Kidney epithelial cell (primary cell): ENCODE data around the gene SRGAP2B. TPM values are rescaled to one million over a fixed set of nuclear protein-coding genes. Genes with fewer than 3 reads are reported as not detected.
"Not testable (repeated sequence)": the region's sequence is repeated elsewhere in the genome, so short reads cannot be mapped to it uniquely, and the experiment has no call there.

Experiments used
- DNase-seq: peaks from one replicate; pipeline ENCODE4 v3.0.0-alpha.2; 2010; ENCODE audit warnings: low read depth
- H3K27me3 ChIP-seq: 2 replicates; pipeline ENCODE4 v1.6.0; 2011; ENCODE audit warnings: low read length; ENCODE audit not compliant: control insufficient read depth, insufficient read depth
- H3K36me3 ChIP-seq: 2 replicates; pipeline ENCODE4 v1.5.1; 2011; ENCODE audit warnings: low read length; ENCODE audit not compliant: control insufficient read depth, insufficient read depth
- H3K4me3 ChIP-seq: 2 replicates; pipeline ENCODE4 v1.5.1; 2011; ENCODE audit warnings: low read depth, mild to moderate bottlenecking, control low read depth, low read length
- total RNA-seq: library from RNA; depleted of rRNA; stranded (reverse); fragments of >200 nt; gene quantifications from 2 replicates; pipeline ENCODE4 v1.2.3, GENCODE V29; 2015

The SRGAP2B gene
- total RNA-seq, result 11.4 and 16.9 TPM in 2 replicates

DNA sequence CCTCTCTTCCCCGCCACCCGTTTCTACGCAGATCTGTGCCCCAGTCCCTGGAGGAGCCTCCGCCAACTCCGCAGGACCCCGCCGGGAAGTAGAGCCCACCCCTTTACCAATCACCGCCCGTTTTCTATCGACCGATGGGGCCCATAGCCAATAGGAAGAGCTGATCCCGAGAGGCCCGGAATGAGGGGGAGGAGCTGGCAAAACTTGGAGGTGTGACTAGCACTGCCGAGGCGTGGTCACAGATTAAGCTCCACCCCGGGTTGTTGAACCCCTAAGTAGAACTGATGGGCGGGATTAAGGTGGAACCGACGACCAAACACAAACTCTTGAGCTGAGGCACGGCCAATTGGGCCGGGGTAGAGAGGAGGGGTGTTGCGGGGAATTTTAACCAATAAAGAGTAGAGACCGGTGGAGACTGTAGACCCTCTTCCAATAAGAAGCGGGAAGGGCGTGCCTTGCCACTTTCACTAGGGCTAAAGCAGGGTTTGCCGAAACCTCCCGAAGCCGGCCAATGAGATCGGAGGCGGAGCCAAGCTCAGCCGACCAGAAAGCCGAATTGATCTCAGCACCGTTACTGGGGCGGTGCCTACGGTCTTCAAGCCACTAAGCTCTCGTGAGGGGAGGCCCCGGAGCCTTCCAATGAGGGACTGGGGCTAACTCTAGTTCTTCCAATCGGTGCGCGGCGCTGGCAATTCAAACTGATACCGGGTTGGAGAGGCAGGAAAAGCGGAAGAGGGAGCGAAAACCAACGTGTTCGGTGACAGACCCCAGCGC is at the start of gene SRGAP2B, which contains the start of gene FAM72D:
SRGAP2B (minus strand) TSS at position 45 of the 774 bp plus-strand sequence. CDS start 2,427 bp downstream, outside the sequence.
FAM72D (plus strand) TSS at position 691 of the 774 bp plus-strand sequence. CDS start 874 bp downstream, outside the sequence.
- not testable (repeated sequence) for DNase-seq, H3K36me3 ChIP-seq, H3K27me3 ChIP-seq
- peak within 1 kb of the TSS; percentile 45 for H3K4me3 ChIP-seq

DNA sequence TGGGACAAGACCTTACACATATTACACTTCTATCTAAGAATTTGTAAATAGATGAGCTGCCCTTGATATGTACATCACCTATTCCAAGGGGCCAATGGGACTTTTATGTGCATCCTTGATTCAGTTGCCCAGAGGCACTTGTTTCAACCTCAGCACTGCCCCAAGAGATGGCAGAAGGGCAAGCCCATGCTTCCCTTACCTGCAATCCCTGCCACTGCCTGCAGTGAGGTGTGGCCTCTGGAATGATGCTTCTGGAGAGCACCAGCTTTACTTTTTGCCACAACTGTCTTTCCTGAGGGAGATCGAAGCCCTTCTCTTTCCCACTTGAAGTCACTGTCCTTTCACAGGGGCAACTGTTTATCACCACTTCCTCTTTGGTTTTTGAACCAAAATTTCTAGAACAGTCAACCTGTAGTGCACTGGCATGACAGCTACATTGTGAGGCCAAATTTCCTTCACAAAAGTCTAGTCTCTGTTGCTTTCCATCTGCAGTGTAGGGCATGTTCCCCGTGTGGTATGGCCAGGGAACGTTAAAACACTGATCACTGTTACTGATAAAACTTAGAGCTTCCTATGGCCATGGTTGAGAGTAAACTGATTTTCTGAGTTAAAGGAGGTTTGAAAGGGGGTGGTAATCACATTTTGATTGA is 49.3 kb upstream of the SRGAP2B start:
- H3K27me3 ChIP-seq, H3K36me3 ChIP-seq, H3K4me3 ChIP-seq, DNase-seq: not testable (repeated sequence)

DNA sequence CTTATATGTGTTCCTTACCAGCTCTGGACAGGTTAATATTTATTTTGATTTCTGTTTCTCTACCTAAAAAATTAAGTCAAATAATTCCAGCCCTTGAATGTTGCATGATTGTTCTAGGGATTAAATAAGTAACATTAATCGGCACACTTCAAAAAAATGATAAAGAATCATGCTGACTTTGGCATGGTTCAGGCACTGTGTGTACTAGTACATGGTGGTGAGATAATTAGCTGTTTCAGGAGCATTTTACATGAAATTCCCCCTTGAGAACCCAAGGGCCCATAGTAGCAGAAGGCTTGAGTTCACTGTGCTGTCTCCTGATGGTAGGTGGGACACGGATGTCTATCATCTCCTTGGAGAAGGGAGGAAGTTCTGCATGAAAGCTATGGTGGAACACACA is 45.4 kb upstream of the SRGAP2B start:
- not testable (repeated sequence) for H3K4me3 ChIP-seq, H3K27me3 ChIP-seq, H3K36me3 ChIP-seq, DNase-seq

DNA sequence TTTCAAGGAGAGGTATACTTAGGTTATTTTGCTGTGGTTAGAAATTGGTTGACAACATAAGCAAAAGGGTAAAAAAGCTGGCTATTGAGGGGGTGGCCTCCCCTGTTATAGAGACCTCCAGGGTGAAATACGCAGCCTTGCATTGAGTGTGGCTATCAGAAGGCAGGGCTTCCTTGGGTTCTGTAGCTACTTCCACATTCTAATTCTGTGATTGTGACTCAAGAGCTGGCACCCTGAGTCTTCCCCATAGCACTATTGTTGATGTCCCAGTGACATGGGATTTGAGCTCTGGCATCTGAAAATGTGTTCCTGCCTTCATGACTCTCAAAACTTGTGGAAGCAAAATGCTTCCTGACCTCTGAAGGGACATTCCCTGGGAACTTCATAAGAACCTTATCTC is 39.3 kb upstream of the SRGAP2B start:
- H3K4me3 ChIP-seq, H3K27me3 ChIP-seq, H3K36me3 ChIP-seq, DNase-seq: not testable (repeated sequence)

DNA sequence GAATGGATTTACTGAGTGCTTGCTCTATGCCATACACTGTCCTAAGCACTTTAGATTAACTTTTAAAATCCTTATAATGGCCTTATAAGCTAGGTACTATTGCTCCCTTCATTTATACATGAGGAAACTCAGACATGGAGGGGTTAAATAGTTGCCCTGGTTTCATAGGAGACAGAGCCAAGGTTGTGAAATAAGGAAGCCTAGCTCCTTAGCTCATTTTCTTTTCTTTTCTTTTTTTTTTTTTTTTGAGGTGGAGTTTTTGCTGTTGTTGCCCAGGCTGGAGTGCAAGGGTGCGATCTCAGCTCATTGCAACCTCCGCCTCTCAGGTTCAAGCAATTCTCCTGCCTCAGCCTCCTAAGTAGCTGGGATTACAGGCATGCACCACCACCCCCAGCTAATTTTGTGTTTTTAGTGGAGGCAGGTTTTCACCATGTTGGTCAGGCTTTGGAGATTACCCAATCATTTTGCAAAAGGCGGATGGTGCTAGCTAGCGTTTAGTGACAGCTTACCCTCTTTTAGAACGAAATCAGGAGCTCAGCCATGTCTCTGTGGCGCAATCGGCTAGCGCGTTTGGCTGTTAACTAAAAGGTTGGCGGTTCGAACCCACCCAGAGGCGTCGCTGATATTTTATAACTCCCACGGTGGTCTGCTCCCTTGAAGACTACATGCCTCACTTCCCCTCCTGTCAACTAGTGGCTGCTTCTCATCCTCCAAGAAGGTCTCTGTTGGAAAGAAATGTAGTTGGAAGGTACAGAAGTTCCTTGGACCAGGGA is 33.8 kb upstream of the SRGAP2B start:
- not testable (repeated sequence) for DNase-seq

DNA sequence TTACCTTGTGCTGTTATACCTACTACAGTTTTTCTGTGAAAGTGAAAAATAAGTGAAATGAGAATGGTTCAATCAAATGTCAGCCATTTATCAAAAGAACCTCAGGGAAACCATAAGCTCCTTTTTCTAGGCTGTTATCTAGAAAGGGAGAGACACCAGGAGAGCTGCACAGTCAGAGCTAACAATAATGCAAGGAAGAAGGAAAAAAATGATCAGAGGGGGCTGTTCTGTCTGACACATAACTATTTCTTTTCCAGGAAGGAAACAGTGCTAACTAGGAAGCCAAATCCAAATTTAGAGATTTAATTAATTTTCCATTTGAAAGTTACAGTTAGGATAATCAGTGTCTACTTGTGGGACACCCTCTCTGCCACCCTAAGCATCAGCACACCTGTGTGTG is 32.0 kb upstream of the SRGAP2B start:
- DNase-seq, H3K27me3 ChIP-seq, H3K4me3 ChIP-seq, H3K36me3 ChIP-seq: not testable (repeated sequence)

More for the DNA sequence above, 33.8 kb upstream of the SRGAP2B start:
- H3K4me3 ChIP-seq, H3K36me3 ChIP-seq, H3K27me3 ChIP-seq: not testable (repeated sequence)

DNA sequence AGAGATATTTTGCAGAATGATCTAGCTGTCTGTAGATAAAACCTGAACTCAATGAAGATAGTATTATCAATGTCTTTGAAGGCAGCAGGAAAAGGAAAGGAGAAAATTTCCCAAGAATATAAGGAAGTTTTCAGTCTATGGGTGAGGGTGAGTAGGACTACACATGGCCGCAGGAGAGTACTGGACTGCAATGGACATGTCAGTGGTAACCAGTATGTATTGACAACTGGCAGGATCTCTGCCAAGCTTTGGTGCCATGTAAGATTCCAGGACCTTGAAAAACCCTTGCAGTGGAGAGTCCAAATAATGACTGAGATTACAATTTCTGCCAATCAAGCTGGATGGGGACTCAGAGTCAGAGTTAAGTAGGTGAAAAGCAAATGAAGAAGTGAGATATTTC is 30.0 kb upstream of the SRGAP2B start:
- not testable (repeated sequence) for H3K27me3 ChIP-seq, DNase-seq, H3K4me3 ChIP-seq, H3K36me3 ChIP-seq

DNA sequence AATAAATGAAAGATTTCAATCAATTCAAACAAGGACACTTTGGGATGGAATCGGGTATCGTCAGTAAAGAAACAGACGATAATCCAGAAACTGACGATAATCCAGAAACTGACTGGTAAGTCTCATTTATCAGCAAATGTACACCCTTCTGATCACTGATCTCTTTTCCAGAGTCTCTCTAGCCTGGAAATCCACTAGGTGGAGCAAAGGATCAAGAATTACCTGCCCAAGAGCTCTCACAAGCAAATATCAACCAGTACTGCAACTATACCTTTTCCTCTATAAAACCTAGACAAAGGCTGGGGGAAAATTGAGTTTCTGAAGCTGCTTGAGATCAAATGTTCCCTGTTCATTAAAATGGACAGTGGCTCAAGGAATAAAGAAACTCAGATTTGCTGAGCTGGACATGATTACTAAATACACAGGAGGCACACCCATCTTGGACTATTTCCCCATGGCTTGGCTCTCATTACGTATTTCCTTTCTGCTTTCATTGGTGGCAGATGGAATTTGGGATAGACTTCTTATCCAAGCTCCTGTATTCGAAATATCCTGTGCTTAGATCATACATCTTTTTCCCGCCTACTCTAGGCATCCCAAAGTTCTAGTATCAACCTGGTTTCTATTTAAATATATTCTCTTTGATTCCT is 29.0 kb upstream of the SRGAP2B start:
- H3K36me3 ChIP-seq, H3K27me3 ChIP-seq, H3K4me3 ChIP-seq, DNase-seq: not testable (repeated sequence)

DNA sequence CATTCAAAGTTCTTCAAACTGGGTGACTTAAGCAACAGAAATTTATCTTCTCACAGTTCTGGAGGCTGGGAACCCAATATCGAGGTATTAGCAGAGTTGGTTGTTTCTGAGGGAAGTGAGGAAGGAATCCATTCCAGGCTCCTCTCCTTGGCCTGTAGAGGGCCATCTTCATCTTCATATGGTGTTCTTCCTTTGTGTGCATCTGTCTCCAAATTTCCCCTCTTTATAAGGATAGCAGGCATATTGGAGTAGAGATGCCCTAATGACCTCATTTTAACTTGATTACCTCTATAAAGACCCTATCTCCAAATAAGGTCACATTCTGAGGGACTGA is 27.9 kb upstream of the SRGAP2B start:
- not testable (repeated sequence) for DNase-seq, H3K36me3 ChIP-seq, H3K27me3 ChIP-seq, H3K4me3 ChIP-seq

DNA sequence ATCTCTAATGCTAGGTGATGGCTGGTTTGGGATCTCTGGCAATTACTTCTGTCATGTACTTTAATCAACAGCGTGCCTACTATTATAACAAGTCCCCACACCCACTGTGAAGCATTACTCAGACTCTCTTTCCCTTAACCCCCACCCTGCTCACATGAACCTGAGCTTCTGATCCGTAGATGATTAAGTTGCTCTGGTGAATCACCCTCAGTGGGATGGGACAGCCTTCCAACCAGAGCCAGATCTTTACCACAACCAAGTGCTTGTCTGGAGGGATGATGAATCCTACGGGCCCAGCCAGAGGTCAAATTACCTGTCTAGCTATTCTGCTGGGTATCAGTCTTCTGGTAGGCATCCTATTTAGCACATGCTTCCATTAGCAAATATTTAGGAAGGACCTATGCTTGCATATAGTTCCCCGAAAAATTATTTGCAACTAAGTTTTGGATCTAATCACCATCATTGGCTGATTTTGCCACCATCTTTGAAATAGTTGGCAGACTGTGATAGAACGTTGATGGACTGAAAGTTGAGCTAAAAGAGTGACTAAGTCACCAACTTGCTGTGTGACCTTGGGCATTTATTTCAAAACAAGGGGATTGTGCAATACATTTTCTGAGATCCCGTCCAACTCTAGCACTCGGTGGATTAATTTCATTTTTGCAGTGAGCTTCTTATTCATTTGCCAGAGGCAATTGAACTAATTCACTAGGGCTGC is 27.4 kb upstream of the SRGAP2B start:
- H3K4me3 ChIP-seq, H3K27me3 ChIP-seq, H3K36me3 ChIP-seq, DNase-seq: not testable (repeated sequence)

DNA sequence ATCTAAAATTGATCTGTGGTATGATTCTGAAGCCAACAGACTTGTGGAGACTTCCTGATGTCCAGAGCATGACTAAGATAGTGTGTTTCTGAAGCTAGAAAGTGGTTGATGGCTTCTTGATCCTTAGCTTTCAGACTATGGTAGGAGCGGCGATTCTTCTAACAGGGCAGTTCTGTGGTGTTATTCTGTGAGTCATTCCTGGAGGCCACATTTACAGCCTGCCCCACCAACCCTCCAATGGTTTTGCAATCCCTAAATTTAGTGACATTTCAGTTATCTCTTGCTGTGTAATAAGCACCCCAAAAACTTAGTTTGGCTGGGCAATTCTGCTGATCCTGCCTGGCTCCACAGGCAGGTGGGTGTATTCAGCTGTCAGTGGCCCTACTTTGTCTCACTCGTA is 24.7 kb upstream of the SRGAP2B start:
- not testable (repeated sequence) for H3K36me3 ChIP-seq, DNase-seq, H3K4me3 ChIP-seq, H3K27me3 ChIP-seq

DNA sequence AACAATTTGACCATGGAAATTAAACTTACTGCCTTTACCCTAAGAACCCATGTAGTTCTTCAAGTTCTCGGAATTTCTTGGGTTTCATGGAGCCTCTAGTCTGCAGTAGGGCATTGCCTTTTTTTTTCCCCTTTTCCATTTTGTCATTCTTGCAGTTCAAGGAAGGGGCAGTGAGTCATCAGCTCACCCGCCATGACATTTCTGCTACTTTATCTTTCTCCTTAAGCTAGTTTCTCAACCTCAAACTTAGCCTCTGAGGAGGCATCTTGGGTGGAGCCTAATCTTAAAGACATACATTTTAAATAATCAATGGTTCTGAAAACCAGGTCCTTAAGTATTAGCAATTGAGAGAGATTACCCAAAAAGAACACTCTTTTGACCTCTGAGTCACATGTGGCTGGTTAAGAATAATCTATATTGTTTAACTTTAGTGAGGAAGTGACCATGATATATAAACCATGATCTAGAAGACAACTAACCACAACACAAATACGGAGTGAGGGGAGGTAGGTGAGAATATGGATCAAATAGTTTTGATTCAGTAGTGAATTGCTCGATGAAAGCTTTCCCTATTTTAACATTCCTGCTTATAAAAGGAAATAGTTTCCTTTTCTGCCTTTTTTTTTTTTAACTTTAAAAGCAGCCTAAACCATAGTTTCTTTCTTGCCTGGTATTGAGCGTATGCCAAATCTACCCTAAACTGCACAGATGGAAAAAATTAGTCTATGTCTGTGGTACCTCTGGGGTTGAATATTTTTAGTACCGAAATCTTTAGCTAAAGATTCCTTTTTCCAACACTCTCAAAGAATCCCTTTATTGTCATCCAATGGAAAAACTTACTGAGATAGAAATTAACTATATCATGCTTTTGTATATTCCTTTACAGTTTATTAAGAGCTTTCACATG is 20.7 kb upstream of the SRGAP2B start:
- not testable (repeated sequence) for DNase-seq, H3K4me3 ChIP-seq, H3K36me3 ChIP-seq, H3K27me3 ChIP-seq

DNA sequence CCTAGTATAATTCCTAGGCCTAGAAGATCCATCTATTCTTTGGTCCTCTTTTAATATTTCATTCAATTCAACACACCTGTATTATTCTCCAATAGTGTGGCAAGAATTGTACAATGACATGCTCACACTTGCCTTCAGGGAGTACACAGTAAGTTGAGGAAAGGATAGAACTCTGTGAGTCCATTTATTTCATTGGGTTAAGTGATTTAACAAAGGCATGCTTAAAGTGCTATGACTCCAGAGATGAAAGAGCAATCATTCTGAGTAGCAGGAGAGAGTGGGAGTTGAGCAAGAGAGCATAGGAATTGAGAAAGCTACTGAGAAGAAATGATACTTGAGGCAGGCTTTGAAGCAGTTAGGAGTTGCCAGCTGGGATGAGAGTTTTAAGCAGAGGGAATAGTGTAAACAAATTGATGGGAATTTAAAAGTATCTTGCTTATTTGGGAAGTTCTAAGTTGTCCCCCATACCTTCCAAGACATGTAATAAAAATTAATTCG is 19.5 kb upstream of the SRGAP2B start:
- H3K4me3 ChIP-seq, H3K27me3 ChIP-seq, DNase-seq, H3K36me3 ChIP-seq: not testable (repeated sequence)
